HepG2 (cell line): ENCODE measurements around the gene SPRYD3. TPM values are rescaled to one million over a fixed set of nuclear protein-coding genes. Genes with fewer than 3 reads are reported as not detected.

Experiments
- ARNTL ChIP-seq: sonication (generic); formaldehyde crosslinking; IDR thresholded peaks from 2 replicates; pipeline ENCODE4 v1.4.0; 2020; ENCODE audit warnings: mild to moderate bottlenecking, missing genetic modification reagents
- FOXK1 ChIP-seq: sonication (generic); formaldehyde crosslinking; IDR thresholded peaks from 2 replicates; pipeline ENCODE4 v1.4.0; 2020; ENCODE audit warnings: low read depth, missing genetic modification reagents, borderline replicate concordance
- KLF11 ChIP-seq: IDR thresholded peaks from 2 replicates; pipeline ENCODE4 v1.6.1; 2016; ENCODE audit warnings: missing compliant biosample characterization
- POLR2AphosphoS2 ChIP-seq: IDR thresholded peaks from 2 replicates; pipeline ENCODE4 v1.6.1; 2011; ENCODE audit warnings: low read depth, low read length, improper control_type of control experiment
- RBM22 ChIP-seq: fragments of 200-400 bp; formaldehyde crosslinking; optimal IDR thresholded peaks from 2 replicates; pipeline ENCODE3; 2017; ENCODE audit warnings: mild to moderate bottlenecking, low read length, moderate library complexity
- SPEN ChIP-seq: sonication (generic); formaldehyde crosslinking; IDR thresholded peaks from 2 replicates; pipeline ENCODE4 v1.5.1; 2020; ENCODE audit warnings: low read depth, mild to moderate bottlenecking, missing genetic modification reagents
- SUZ12 ChIP-seq: fragments of 150-350 bp; IDR thresholded peaks from 2 replicates; pipeline ENCODE4 v1.6.1; 2014; ENCODE audit warnings: low read depth, low read length
- TBX2 ChIP-seq: sonication (generic); formaldehyde crosslinking; IDR thresholded peaks from 2 replicates; pipeline ENCODE4 v1.5.0; 2020; ENCODE audit warnings: missing genetic modification reagents, mild to moderate bottlenecking, borderline replicate concordance
- ZBTB8A ChIP-seq: sonication (generic); formaldehyde crosslinking; IDR thresholded peaks from 2 replicates; pipeline ENCODE4 v1.4.0; 2020; ENCODE audit warnings: mild to moderate bottlenecking, low read depth, missing genetic modification reagents, borderline replicate concordance
- ZNF274 ChIP-seq: sonication (generic); formaldehyde crosslinking; IDR thresholded peaks from 2 replicates; pipeline ENCODE4 v1.5.1; 2020; ENCODE audit warnings: mild to moderate bottlenecking, missing genetic modification reagents
- ZNF670 ChIP-seq: sonication (generic); formaldehyde crosslinking; IDR thresholded peaks from 2 replicates; pipeline ENCODE4 v1.8.0; 2022; ENCODE audit warnings: mild to moderate bottlenecking, missing genetic modification reagents, borderline replicate concordance
- ZNF773 ChIP-seq: sonication (generic); formaldehyde crosslinking; IDR thresholded peaks from 2 replicates; pipeline ENCODE4 v1.4.0; 2020; ENCODE audit warnings: missing genetic modification reagents, borderline replicate concordance
- polyA plus RNA-seq, 8 experiments: library from polyadenylated mRNA; depleted of rRNA in 3 of 8; stranded (reverse) in 7 of 8; unstranded in 1 of 8; fragments of >200 nt; fragmentation: Illumina TruSeq in 4 of 8; extraction: Trizol in 4 of 8; gene quantifications; 2 replicates each; pipeline versions ENCODE4 v1.2.1 to v1.2.3, GENCODE V29; 2011 to 2016; ENCODE audit warnings: low read depth in 4 of 8, missing spikeins in 1 of 8, mixed read lengths in 1 of 8; ENCODE audit not compliant: insufficient read depth in 1 of 8
- total RNA-seq, 5 experiments: library from RNA; depleted of rRNA; stranded (reverse); fragments of >200 nt; fragmentation: Illumina TruSeq; extraction: Trizol; gene quantifications; 2 replicates each; pipeline ENCODE4 v1.2.3, GENCODE V29; 2016; ENCODE audit warnings: low read depth in 1 of 5
- TF ChIP-seq, protein P1 (sequence below): sonication (generic); formaldehyde crosslinking; IDR thresholded peaks from 2 replicates; pipeline ENCODE4 v1.8.1; 2022; ENCODE audit warnings: low read depth, mild to moderate bottlenecking, missing genetic modification reagents
- TF ChIP-seq, protein P2 (sequence below): sonication (generic); formaldehyde crosslinking; IDR thresholded peaks from 2 replicates; pipeline ENCODE4 v1.5.0; 2020; ENCODE audit warnings: mild to moderate bottlenecking, missing genetic modification reagents
- TF ChIP-seq, protein P3 (sequence below), 2 experiments: sonication (generic) in 1 of 2; formaldehyde crosslinking in 1 of 2; IDR thresholded peaks; 2 replicates each; pipeline versions ENCODE4 v1.4.0 to v1.6.1; 2018 to 2020; ENCODE audit warnings: missing genetic modification reagents in 2 of 2, borderline replicate concordance in 1 of 2, low read depth in 1 of 2, mild to moderate bottlenecking in 1 of 2, missing biosample characterization in 1 of 2
- TF ChIP-seq, protein P4 (sequence below): IDR thresholded peaks from 2 replicates; pipeline ENCODE4 v1.6.1; 2016; ENCODE audit warnings: missing biosample characterization, missing genetic modification reagents, low read depth
- TF ChIP-seq, protein P5 (sequence below): sonication (generic); formaldehyde crosslinking; IDR thresholded peaks from 2 replicates; pipeline ENCODE4 v1.4.0; 2020; ENCODE audit warnings: missing genetic modification reagents
- TF ChIP-seq, protein P6 (sequence below): IDR thresholded peaks from 2 replicates; pipeline ENCODE4 v1.6.1; 2012; ENCODE audit warnings: inconsistent platforms

Gene SPRYD3
- total and polyA plus RNA-seq, 2 of the 13 experiments (the other 11 are each of a cell fraction or from before 2014, with no cell fraction given) = 9.0 to 9.2 TPM

DNA sequence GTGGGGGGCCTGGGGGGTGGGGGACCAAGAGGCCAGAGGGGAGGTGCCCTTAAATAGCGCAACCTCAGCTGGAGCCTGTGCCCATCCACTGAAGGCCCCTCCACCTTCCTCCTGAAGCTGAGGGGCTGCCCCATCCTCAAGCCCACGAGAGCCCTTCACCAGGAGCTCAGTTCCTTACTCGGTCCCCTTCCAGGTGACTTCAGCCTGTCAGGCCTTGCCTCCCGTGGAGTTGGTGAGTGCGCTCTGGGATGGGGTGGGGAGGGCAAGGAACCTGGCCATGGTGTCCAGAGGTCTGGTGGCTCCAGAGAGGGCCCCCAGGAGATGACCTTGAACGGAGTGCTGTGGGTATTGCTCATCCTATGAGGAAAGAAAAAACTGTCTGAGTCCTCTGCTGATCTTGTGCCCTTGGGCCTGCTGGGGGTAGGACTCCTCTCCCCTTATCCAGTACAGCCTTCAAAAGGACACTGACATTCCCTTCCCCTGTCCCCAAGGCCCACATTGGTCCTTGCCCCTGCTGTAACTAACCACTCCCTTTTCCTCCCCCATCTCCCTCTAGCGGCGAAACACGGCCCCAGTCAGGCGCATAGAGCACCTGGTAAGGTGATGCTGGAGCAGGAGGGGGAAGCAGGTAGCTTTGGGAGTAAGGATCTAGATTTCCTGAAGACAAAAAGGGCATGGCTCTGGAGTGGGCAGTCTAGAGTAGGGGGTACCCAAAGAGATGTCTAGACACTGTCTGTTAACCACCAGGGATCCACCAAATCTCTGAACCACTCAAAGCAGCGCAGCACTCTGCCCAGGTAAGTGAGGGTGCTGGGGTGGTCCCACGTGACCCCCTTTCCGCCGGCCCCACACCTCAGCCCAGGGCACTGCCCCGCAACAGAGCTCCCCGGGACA is 25.7 kb downstream of the SPRYD3 start (continued):
- TF ChIP-seq, protein P1, sequence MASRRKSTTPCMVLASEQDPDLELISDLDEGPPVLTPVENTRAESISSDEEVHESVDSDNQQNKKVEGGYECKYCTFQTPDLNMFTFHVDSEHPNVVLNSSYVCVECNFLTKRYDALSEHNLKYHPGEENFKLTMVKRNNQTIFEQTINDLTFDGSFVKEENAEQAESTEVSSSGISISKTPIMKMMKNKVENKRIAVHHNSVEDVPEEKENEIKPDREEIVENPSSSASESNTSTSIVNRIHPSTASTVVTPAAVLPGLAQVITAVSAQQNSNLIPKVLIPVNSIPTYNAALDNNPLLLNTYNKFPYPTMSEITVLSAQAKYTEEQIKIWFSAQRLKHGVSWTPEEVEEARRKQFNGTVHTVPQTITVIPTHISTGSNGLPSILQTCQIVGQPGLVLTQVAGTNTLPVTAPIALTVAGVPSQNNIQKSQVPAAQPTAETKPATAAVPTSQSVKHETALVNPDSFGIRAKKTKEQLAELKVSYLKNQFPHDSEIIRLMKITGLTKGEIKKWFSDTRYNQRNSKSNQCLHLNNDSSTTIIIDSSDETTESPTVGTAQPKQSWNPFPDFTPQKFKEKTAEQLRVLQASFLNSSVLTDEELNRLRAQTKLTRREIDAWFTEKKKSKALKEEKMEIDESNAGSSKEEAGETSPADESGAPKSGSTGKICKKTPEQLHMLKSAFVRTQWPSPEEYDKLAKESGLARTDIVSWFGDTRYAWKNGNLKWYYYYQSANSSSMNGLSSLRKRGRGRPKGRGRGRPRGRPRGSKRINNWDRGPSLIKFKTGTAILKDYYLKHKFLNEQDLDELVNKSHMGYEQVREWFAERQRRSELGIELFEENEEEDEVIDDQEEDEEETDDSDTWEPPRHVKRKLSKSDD (CRISPR knock-in tag) = no peak
- TF ChIP-seq SUZ12 = no peak
- 0 out of 2 replicates have a peak, but pooled peaks have one; percentile 17 for TF ChIP-seq ZNF274 (CRISPR knock-in tag)
- TF ChIP-seq, protein P2, sequence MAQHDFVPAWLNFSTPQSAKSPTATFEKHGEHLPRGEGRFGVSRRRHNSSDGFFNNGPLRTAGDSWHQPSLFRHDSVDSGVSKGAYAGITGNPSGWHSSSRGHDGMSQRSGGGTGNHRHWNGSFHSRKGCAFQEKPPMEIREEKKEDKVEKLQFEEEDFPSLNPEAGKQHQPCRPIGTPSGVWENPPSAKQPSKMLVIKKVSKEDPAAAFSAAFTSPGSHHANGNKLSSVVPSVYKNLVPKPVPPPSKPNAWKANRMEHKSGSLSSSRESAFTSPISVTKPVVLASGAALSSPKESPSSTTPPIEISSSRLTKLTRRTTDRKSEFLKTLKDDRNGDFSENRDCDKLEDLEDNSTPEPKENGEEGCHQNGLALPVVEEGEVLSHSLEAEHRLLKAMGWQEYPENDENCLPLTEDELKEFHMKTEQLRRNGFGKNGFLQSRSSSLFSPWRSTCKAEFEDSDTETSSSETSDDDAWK (CRISPR knock-in tag) = no peak
- TF ChIP-seq POLR2AphosphoS2 = no peak
- peak; percentile 39 for TF ChIP-seq RBM22
- TF ChIP-seq, protein P3, sequence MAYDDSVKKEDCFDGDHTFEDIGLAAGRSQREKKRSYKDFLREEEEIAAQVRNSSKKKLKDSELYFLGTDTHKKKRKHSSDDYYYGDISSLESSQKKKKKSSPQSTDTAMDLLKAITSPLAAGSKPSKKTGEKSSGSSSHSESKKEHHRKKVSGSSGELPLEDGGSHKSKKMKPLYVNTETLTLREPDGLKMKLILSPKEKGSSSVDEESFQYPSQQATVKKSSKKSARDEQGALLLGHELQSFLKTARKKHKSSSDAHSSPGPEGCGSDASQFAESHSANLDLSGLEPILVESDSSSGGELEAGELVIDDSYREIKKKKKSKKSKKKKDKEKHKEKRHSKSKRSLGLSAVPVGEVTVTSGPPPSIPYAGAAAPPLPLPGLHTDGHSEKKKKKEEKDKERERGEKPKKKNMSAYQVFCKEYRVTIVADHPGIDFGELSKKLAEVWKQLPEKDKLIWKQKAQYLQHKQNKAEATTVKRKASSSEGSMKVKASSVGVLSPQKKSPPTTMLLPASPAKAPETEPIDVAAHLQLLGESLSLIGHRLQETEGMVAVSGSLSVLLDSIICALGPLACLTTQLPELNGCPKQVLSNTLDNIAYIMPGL (CRISPR knock-in tag; IDR thresholded peaks at IDR 0.05; ENCODE audit: borderline replicate concordance in 1 of 2, low read depth in 1 of 2) = peak; percentile 62 to 76; a peak in 1 of 4 replicates
- no peak for TF ChIP-seq TBX2 (CRISPR knock-in tag)
- TF ChIP-seq ZNF773 = no peak
- no peak for TF ChIP-seq KLF11 (CRISPR knock-in tag)
- 0 out of 2 replicates have a peak, but pooled peaks have one; percentile 42 for TF ChIP-seq SPEN (CRISPR knock-in tag)
- TF ChIP-seq, protein P4, sequence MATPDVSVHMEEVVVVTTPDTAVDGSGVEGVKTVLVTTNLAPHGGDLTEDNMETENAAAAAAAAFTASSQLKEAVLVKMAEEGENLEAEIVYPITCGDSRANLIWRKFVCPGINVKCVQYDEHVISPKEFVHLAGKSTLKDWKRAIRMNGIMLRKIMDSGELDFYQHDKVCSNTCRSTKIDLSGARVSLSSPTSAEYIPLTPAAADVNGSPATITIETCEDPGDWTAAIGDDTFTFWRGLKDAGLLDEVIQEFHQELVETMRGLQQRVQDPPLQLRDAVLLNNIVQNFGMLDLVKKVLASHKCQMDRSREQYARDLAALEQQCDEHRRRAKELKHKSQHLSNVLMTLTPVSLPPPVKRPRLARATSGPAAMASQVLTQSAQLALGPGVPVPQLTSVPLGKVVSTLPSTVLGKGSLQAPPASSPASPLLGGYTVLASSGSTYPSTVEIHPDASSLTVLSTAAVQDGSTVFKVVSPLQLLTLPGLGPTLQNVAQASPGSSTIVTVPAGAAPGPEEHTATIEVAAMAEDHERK (CRISPR knock-in tag) = no peak
- TF ChIP-seq, protein P5, sequence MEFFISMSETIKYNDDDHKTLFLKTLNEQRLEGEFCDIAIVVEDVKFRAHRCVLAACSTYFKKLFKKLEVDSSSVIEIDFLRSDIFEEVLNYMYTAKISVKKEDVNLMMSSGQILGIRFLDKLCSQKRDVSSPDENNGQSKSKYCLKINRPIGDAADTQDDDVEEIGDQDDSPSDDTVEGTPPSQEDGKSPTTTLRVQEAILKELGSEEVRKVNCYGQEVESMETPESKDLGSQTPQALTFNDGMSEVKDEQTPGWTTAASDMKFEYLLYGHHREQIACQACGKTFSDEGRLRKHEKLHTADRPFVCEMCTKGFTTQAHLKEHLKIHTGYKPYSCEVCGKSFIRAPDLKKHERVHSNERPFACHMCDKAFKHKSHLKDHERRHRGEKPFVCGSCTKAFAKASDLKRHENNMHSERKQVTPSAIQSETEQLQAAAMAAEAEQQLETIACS = no peak
- TF ChIP-seq ZBTB8A (CRISPR knock-in tag) = no peak
- no peak for TF ChIP-seq ARNTL (CRISPR knock-in tag)
- no peak for TF ChIP-seq FOXK1 (CRISPR knock-in tag)
- TF ChIP-seq ZNF670 (CRISPR knock-in tag) = no peak
- TF ChIP-seq, protein P6, sequence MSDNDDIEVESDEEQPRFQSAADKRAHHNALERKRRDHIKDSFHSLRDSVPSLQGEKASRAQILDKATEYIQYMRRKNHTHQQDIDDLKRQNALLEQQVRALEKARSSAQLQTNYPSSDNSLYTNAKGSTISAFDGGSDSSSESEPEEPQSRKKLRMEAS = no peak
